Fibroblast of lung (primary cell): Measurements from ENCODE around the gene HDAC4. TPM values are rescaled to one million over a fixed set of nuclear protein-coding genes. Genes with fewer than 3 reads are reported as not detected.

Source experiments
- DNase-seq, 2 donors: peaks; one replicate each; pipeline versions ENCODE4 v3.0.0 to v3.0.0-alpha.2; 2010; ENCODE audit warnings: low read depth in 2 of 2
- H2AFZ ChIP-seq: 2 replicates; pipeline ENCODE4 v1.5.1; 2012; ENCODE audit warnings: low read length, control low read depth, inconsistent platforms
- H3K27ac ChIP-seq: 2 replicates; pipeline ENCODE4 v1.5.1; 2011; ENCODE audit warnings: low read length, control low read depth; ENCODE audit not compliant: insufficient read depth
- H3K27me3 ChIP-seq: 2 replicates; pipeline ENCODE4 v1.5.1; 2011; ENCODE audit warnings: mild to moderate bottlenecking, low read length; ENCODE audit not compliant: control insufficient read depth, insufficient read depth
- H3K36me3 ChIP-seq: 2 replicates; pipeline ENCODE4 v1.5.1; 2011; ENCODE audit warnings: low read length; ENCODE audit not compliant: control insufficient read depth, insufficient read depth
- H3K4me1 ChIP-seq: 2 replicates; pipeline ENCODE4 v1.5.1; 2011; ENCODE audit warnings: low read length; ENCODE audit not compliant: control insufficient read depth, insufficient read depth; ENCODE audit errors: extremely low read depth
- H3K4me2 ChIP-seq: 2 replicates; pipeline ENCODE4 v1.5.1; 2011; ENCODE audit warnings: low read length, control low read depth; ENCODE audit not compliant: insufficient read depth; ENCODE audit errors: extremely low read depth
- H3K4me3 ChIP-seq, 4 experiments: fragments of 200-600 bp in 1 of 4; sonication (generic) in 1 of 4; replicated peaks in 1 of 4; 2 replicates each; pipeline ENCODE4 v1.5.1; 2011 to 2016; ENCODE audit warnings: low read length in 4 of 4, low read depth in 3 of 4, mild to moderate bottlenecking in 3 of 4, control low read depth in 2 of 4, inconsistent platforms in 1 of 4, mixed read lengths in 1 of 4; ENCODE audit not compliant: insufficient read depth in 1 of 4; ENCODE audit errors: control extremely low read depth in 1 of 4
- H3K79me2 ChIP-seq: 2 replicates; pipeline ENCODE4 v1.5.1; 2012; ENCODE audit warnings: mild to moderate bottlenecking, low read length, inconsistent platforms; ENCODE audit not compliant: control insufficient read depth, insufficient read depth
- H3K9ac ChIP-seq: 2 replicates; pipeline ENCODE4 v1.5.1; 2011; ENCODE audit warnings: mild to moderate bottlenecking, low read length, control low read depth; ENCODE audit not compliant: insufficient read depth
- H3K9me3 ChIP-seq: 2 replicates; pipeline ENCODE4 v1.5.1; 2012; ENCODE audit warnings: low read depth, low read length; ENCODE audit not compliant: control insufficient read depth, insufficient read depth
- H4K20me1 ChIP-seq: 2 replicates; pipeline ENCODE4 v1.5.1; 2011; ENCODE audit warnings: low read length; ENCODE audit not compliant: control insufficient read depth, insufficient read depth; ENCODE audit errors: extremely low read depth
- EZH2 ChIP-seq: IDR thresholded peaks from 2 replicates; pipeline ENCODE4 v1.5.1; 2012; ENCODE audit warnings: low read length, control low read depth, mild to moderate bottlenecking; ENCODE audit errors: missing control alignments
- polyA plus RNA-seq, 2 donors: library from polyadenylated mRNA; depleted of rRNA in 1 of 2; stranded (reverse) in 1 of 2; unstranded in 1 of 2; fragments of >200 nt; gene quantifications; 2 replicates each; pipeline ENCODE4 v1.2.1, GENCODE V29; 2011 to 2012; ENCODE audit warnings: missing spikeins in 1 of 2
- total RNA-seq: library from RNA; depleted of rRNA; stranded (reverse); fragments of >200 nt; gene quantifications from 2 replicates; pipeline ENCODE4 v1.2.1, GENCODE V29; 2014
- TF ChIP-seq, protein P1 (sequence below), 2 donors: IDR thresholded peaks in 1 of 2; conservative IDR thresholded peaks in 1 of 2; 1 replicate in 1 of 2; 2 replicates in 1 of 2; pipeline ENCODE4 v1.5.1; 2011 to 2012; ENCODE audit warnings: low read length in 2 of 2, control low read depth in 1 of 2, inconsistent platforms in 1 of 2, low read depth in 1 of 2, mild to moderate bottlenecking in 1 of 2

HDAC4 gene
- total and polyA plus RNA-seq, 2 donors (not counting 1 experiment from before 2014, with no cell fraction given) = 7.4 to 19.8 TPM

DNA sequence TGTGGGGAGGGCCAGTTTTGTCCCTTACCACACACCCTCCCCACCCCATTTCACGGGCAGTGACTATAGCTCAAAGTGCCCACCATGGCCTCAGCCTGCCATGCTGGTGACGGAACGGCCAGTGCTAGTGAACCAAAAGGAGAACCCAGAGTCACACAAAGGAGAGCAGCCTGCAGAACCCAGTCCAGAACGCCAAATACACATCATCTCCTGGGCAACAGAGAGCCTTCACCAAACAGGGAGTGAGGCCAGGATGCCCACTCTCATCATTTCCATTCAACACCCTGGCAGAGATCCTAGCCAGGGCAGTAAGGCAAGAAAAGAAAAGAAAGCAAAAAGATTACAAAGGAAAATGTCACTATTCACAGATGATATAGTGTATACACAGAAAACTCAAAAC, 38.3 kb downstream of the HDAC4 start:
- no peak overlapping the region for H3K27ac ChIP-seq
- H3K4me3 ChIP-seq = no peak overlapping the region
- TF ChIP-seq, protein P1, sequence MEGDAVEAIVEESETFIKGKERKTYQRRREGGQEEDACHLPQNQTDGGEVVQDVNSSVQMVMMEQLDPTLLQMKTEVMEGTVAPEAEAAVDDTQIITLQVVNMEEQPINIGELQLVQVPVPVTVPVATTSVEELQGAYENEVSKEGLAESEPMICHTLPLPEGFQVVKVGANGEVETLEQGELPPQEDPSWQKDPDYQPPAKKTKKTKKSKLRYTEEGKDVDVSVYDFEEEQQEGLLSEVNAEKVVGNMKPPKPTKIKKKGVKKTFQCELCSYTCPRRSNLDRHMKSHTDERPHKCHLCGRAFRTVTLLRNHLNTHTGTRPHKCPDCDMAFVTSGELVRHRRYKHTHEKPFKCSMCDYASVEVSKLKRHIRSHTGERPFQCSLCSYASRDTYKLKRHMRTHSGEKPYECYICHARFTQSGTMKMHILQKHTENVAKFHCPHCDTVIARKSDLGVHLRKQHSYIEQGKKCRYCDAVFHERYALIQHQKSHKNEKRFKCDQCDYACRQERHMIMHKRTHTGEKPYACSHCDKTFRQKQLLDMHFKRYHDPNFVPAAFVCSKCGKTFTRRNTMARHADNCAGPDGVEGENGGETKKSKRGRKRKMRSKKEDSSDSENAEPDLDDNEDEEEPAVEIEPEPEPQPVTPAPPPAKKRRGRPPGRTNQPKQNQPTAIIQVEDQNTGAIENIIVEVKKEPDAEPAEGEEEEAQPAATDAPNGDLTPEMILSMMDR (conservative IDR thresholded peaks at IDR 0.05 in 1 of 2, IDR thresholded peaks at IDR 0.05 in 1 of 2; ENCODE audit: low read depth in 1 of 2, low read length in 2 of 2) = no peak
- TF ChIP-seq EZH2 = no peak
- no peaks in the 10 kb centered on the region for H3K79me2 ChIP-seq
- no peaks in the 10 kb centered on the region for H3K9me3 ChIP-seq
- DNase-seq = no peak
- H3K4me2 ChIP-seq = no peak overlapping the region
- no peaks in the 10 kb centered on the region for H3K36me3 ChIP-seq
- H2AFZ ChIP-seq = no peak overlapping the region
- H3K4me1 ChIP-seq = no peaks in the 10 kb centered on the region
- no peaks in the 10 kb centered on the region for H4K20me1 ChIP-seq
- no peak overlapping the region for H3K9ac ChIP-seq
- no peaks in the 10 kb centered on the region for H3K27me3 ChIP-seq

- no peak overlapping the region for H2AFZ ChIP-seq
Measured at GRCh38 chr2:239361311-239361642, 39.5 kb downstream of the HDAC4 start.

DNA sequence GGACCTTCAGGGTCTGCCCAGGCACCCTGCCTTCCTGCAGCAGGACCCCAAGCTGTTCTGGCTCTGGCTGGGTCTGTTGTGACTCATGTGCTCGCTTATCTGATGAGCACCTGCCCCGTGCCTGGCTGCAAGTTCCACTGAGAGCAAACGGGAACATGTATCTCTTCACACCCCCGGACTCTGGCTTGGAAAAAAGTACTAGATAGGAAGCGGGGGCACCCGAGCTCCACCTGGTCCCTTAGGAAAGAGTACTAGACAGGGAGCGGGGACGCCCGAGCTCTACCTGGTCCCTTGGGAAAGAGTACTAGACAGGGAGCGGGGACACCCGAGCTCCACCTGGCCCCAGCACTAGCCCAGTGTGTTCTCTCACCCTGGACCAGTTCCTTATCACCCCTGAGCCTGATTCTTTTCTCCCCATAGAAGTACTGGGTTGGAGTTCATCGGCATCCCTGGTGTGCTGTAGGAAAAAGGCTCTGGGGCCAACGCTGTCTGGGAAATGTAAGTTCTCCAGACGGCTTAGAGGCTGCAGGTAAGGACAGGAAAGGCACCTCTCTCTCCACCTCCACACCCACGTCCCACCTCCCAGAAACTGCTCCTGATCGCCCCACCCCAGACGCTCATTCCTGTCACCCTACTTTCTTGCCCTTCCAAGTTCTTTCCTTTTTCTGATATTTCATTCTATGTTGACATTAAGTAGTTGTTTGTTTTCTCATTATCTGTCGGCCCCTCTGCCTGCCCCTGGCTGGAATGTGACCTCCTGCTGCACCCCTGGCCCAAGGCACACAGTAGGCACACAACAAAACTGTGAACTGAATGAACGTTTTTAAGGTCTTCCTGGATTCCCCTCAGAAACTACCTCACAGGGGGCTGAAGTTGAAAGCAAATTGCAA, 40.2 kb downstream of the HDAC4 start:
- TF ChIP-seq, protein P1 (conservative IDR thresholded peaks at IDR 0.05 in 1 of 2, IDR thresholded peaks at IDR 0.05 in 1 of 2; ENCODE audit: low read depth in 1 of 2, low read length in 2 of 2) = no peak
- no peak for TF ChIP-seq EZH2
- H3K79me2 ChIP-seq = no peaks in the 10 kb centered on the region

More at GRCh38 chr2:239361311-239361642, 39.5 kb downstream of the HDAC4 start:
- H3K36me3 ChIP-seq = no peaks in the 10 kb centered on the region
- no peaks in the 10 kb centered on the region for H3K27me3 ChIP-seq
- H3K27ac ChIP-seq = no peak overlapping the region
- H3K79me2 ChIP-seq = no peaks in the 10 kb centered on the region
- no peak overlapping the region for H3K4me2 ChIP-seq
- H4K20me1 ChIP-seq = no peaks in the 10 kb centered on the region
- no peak for TF ChIP-seq EZH2
- TF ChIP-seq, protein P1 (conservative IDR thresholded peaks at IDR 0.05 in 1 of 2, IDR thresholded peaks at IDR 0.05 in 1 of 2; ENCODE audit: low read depth in 1 of 2, low read length in 2 of 2) = peak; percentile 53 to 60
- H3K9me3 ChIP-seq = no peaks in the 10 kb centered on the region
- no peak overlapping the region for H3K9ac ChIP-seq
- H3K4me3 ChIP-seq = no peak overlapping the region
- peak in 1 of 2 donors; percentile 43 for DNase-seq
- H3K4me1 ChIP-seq = no peaks in the 10 kb centered on the region

More for the DNA sequence above, 40.2 kb downstream of the HDAC4 start:
- Histone ChIP-seq H3K27me3 (no peaks in the 10 kb centered on the region), H3K4me3 (no peak overlapping the region), H3K9me3 (no peaks in the 10 kb centered on the region), H3K36me3 (no peaks in the 10 kb centered on the region), H3K9ac (no peak overlapping the region), H3K27ac (no peak overlapping the region), H2AFZ (no peak overlapping the region), H3K4me2 (no peak overlapping the region), H3K4me1 (no peaks in the 10 kb centered on the region), H4K20me1 (no peaks in the 10 kb centered on the region)
- no peak for DNase-seq
